C1 segment of cervical spinal cord (tissue), 14 donors: Measurements from ENCODE around the gene ISCA1.
"Not testable (repeated sequence)": the region's sequence is repeated elsewhere in the genome, so short reads cannot be mapped to it uniquely, and the experiment has no call there.

ENCODE experiments used
- DNase-seq, 14 donors: peaks; one replicate each; lab custom pipeline; 2025; lab: John Stamatoyannopoulos, UW

ISCA1 gene

GRCh38 chr9:86282077-86282978, at the start of gene ISCA1:
TSS of gene ISCA1 (minus strand) at chr9:86282538. CDS start at chr9:86282458, 80 bp downstream.
- DNase-seq = peak; percentile 70 to 96 (median 89)

DNA sequence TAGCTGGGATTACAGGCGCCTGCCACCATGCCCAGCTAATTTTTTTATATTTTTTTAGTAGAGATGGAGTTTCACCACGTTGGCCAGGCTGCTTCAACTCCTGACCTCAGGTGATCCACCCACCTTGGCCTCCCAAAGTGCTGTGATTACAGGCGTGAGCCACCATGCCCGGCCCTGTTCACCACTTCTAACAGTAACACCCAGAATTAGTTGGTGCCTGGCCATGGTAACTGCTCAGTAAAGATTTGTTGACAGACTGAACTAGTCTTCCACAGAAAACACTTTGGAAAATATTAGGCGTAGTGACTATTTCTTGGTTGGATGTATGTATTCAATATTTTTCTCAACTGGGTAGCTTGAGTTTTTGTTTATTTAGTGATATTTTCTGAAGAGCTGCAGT, 47.8 kb upstream of the ISCA1 start:
- no peak for DNase-seq

DNA sequence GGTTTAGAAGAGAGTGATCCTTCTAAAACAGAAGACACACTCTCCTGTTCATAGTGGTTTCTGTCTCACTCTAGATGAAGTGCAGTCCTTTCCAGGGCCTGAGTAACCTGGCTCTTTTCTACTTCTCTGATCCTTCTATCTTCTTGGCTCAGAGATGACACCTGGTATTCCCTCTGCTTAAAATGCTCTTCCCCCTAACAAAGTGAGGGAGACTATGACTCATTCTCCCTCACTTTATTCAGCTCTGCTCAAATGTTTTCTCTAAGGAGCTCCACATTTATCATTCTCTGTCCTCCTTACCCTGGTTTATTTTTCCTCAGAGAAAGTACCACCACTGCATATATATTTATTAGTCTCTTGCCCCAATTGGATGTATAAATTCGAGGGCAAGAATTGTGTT, 47.3 kb upstream of the ISCA1 start:
- DNase-seq = no peak

DNA sequence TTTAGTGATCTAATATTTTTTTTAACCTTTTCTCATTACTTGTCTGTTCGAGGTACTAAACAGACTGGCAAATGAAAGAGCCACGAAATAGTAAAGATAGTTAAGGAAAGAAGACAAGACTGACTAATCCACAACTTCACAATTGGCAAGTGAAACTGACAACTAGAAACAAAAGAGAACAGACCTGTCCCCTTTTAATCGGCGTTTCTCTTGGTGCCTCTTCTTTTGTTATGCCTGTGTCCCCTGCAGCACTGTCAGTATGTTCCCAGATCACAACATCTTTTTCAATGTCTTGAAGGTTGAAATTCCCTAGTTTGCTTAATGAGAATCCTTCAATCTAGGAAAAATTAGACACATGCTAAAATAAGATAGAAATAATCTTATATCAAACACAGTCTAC, 45.8 kb upstream of the ISCA1 start:
- DNase-seq = no peak

GRCh38 chr9:86326536-86326935, 44.2 kb upstream of the ISCA1 start:
- DNase-seq = peak in 3 of 14 donors; percentile 3 to 7 (median 5)

DNA sequence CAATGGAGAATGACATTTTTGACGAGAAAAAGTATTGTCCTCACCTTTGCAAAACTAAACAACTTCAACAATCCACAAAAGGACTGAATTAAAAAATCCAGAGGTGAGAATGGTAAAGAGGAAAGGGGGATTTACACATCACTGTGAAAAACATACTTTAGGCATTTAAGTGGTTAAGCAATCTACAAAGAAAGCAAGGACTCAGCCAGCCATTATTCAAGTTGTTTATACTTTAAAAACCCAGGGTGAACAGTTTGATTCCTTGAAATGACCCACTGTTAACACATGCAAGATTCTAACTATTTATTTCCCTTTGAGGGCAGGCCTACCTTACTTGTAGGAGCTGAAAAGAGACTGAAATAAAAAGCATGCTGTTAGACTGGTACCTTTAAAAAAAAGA, 42.6 kb upstream of the ISCA1 start:
- DNase-seq = no peak

DNA sequence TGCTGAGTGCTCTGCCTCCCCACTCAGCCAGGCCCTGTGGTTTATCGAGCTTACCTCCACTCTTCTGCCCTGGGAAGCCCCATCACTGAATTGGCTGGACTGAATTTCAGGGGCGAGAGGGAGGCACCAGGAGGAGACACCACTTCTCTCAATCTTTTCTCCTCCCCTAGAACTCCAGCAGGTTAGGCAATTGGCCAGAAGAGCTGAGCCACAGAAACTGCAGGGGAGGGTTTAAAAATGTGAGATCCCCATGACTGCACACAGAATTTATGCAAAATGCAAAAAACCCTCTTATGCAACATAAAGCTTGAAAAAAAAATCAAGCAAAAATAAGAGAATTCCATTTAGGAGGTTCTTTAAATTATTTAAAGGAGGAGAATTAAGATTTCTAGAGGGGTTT, 42.0 kb upstream of the ISCA1 start:
- no peak for DNase-seq

- DNase-seq = no peak
These were observed 40.8 kb upstream of the ISCA1 start for GRCh38 chr9:86322973-86323644.

DNA sequence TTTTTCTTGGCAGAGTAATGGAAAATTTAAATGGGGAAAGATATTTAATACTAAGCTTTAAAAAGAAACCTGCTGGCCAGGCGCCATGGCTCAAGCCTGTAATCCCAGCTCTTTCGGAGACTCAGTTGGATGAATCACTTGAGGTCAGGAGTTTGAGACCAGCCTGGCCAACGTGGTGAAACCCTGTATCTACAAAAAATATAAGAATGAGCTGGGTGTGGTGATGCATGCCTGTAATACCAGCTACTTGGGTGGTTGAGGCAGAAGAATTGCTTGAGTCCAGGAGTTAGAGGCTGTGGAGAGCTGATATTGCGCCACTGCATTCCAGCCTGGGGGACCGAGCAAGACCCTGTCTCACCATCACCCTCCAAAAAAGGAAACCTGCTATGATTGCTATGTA, 39.0 kb upstream of the ISCA1 start:
- DNase-seq = no peak

GRCh38 chr9:86318187-86318586, 35.8 kb upstream of the ISCA1 start:
- DNase-seq = no peak

DNA sequence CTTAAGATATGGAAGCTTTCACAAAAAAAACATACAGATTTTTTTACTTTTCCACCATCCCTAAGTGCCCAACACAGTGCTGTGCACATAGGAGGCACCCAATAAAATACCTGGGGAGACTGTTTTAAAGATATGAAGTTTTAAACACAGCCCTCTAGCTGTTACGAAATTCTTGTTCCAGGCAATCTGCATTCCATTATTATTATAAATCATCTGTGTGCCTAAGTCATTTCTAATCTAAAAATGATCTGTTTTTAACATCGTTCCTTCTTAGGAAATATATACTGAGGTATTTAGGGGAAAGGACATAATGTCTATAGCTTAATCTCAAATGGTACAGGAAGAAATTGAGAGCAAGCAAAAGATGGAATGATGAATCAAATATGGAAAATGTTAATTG, 32.7 kb upstream of the ISCA1 start:
- no peak for DNase-seq

DNA sequence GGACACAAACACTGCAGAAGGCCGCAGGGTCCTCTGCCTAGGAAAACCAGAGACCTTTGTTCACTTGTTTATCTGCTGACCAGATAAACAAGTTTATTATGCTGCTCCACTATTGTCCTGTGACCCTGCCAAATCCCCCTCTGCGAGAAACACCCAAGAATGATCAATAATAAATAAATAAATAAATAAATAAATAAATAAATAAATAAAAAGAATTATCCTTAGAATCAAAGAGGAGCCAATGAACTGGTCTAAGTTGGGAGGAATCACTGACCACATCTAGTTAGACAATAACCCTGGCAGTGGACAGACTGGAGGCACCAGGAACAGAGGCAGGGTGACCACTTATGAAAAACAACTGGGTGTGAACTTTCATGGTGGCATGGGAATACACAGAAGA, 30.6 kb upstream of the ISCA1 start:
- not testable (repeated sequence) for DNase-seq

GRCh38 chr9:86308687-86309086, 26.3 kb upstream of the ISCA1 start:
- no peak for DNase-seq

- DNase-seq = no peak
These were observed 21.9 kb upstream of the ISCA1 start for GRCh38 chr9:86304236-86304730.

GRCh38 chr9:86303316-86303975, 21.1 kb upstream of the ISCA1 start:
- DNase-seq = no peak

GRCh38 chr9:86301686-86302085, 19.3 kb upstream of the ISCA1 start:
- no peak for DNase-seq

GRCh38 chr9:86300701-86301100, 18.4 kb upstream of the ISCA1 start:
- DNase-seq = no peak

DNA sequence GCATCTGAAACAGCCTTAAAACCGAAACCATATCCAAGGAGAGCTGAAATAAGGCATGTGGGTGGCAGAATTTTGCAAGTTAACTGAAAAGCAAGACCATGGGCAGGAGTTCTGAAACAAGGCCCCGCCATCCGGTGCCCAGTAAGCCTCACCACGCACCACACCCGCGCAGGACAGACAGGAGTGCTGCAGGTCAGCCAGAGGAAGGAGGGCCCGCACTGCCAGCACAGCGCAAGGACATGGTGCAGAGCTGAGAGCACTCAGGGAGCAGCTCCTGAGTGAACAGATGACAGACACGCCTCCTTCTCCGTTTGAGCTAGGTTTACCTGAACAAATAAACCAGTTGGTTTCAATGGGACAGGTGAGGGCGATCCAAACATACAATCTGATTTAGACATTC, 16.5 kb upstream of the ISCA1 start:
- no peak for DNase-seq

DNA sequence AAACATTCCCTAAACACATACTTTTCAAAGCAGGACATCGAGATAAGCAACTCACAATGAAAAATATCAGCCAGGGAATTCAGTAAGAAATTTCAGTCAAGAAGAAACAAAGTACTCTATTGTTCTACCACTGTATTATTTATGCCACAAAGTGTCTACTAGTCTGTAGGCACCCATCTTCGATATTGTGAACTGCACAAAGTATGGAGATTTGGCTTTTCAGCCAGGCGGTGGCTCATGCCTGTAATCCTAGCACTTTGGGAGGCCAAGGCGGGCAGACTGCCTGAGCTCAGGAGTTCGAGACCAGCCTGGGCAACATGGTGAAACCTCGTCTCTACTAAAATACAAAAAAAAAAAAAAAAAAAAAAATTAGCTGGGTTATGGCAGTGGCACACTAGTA, 8.0 kb upstream of the ISCA1 start:
- DNase-seq = not testable (repeated sequence)

GRCh38 chr9:86288499-86289198, 6.3 kb upstream of the ISCA1 start:
- DNase-seq = no peak

DNA sequence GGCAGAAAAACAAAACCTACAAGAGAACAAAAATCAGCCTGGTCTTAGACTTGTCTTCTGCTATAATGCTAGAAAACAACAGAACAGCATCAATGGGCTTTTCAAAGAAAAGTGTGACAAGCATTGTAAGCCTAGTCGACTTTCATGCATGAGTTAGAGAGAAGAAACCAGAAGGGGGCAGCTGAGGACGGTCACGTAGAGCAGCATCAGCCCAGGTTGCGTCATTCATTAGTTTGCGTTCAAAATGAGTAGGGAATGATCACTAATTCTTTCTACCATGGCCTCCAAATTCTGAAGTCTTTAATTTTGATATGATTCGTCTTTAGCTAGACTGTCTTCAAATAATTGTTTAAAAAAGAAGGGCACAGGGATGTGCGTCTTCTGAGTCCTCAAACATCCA, 4.7 kb upstream of the ISCA1 start:
- peak in 1 of 14 donors; percentile 2 for DNase-seq

DNA sequence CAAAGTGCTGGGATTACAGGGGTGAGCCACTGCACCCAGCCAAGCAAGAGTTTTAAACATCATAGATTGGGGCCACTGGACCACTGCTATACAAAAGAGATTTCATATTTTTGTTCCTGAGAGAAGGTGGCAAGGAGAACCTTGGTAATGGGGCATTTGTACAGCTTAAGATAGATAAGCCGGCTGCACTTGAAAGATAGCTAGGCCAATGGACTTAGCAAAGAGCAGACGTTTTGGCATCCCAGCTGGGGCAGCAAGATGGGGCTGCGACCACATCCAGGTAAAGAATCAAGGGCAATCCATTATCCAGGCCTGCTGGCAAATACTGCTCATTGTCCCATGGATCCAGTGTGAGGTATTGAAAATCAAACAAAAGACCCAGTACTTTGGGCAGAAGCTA, 3.9 kb upstream of the ISCA1 start:
- no peak for DNase-seq
